Measurements from ENCODE around the gene STK24. TPM values are rescaled to one million over a fixed set of nuclear protein-coding genes. Genes with fewer than 3 reads are reported as not detected.
A peak's percentile ranks its signal among the peaks of the same experiment; 100 is the strongest.

The STK24 gene
- total RNA-seq, 1 donor from 2014 or later: 94.6 TPM

DNA sequence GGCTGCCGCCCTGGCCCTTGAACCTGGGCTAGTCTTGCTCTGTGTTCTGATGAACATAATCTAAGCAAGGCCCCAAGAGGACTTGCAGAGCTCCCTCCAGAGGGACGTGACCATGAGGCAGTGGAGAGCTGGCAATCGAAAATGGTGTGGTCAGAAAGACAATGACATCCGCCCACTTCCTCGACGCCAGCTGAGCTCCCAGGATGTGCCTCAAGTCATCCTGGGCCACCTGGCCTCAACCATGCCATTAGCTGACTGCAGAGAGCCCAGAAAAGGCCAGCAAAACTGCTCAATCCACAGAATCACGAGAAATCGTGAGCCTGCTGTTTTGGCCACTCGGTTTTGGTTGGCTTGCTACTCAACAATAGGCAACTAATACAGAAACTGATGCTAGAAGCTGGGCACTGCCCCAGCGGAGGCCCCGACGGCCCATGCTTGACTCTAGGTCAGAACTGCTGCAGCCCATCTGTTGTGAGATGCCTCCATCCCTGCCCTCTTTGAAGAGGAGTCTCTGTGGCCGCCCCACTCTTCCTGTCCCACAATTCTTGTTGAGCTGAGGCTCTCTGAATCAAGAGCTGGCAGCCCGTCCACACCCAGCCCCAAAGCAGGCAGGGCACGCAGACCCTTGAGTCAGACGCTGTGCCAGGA is 53.3 kb downstream of the STK24 start:
- intact Hi-C loops (cut with DNase I): no loop called here
- DNase-seq (peak; percentile 47), ATAC-seq (no peak)
- TF ChIP-seq, protein P1, sequence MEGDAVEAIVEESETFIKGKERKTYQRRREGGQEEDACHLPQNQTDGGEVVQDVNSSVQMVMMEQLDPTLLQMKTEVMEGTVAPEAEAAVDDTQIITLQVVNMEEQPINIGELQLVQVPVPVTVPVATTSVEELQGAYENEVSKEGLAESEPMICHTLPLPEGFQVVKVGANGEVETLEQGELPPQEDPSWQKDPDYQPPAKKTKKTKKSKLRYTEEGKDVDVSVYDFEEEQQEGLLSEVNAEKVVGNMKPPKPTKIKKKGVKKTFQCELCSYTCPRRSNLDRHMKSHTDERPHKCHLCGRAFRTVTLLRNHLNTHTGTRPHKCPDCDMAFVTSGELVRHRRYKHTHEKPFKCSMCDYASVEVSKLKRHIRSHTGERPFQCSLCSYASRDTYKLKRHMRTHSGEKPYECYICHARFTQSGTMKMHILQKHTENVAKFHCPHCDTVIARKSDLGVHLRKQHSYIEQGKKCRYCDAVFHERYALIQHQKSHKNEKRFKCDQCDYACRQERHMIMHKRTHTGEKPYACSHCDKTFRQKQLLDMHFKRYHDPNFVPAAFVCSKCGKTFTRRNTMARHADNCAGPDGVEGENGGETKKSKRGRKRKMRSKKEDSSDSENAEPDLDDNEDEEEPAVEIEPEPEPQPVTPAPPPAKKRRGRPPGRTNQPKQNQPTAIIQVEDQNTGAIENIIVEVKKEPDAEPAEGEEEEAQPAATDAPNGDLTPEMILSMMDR (IDR thresholded peaks at IDR 0.05): no peak
- Histone ChIP-seq H3K36me3 (peaks cover 4% of the 10 kb centered on the region), H3K27me3 (no peaks in the 10 kb centered on the region), H3K9me3 (no peaks in the 10 kb centered on the region), H3K4me3 (no peak overlapping the region), H3K27ac (no peak overlapping the region), H3K4me1 (peaks cover 46% of the 10 kb centered on the region)

GRCh38 chr13:98522371-98522770 is 54.5 kb downstream of the STK24 start:
- Histone ChIP-seq H3K36me3 (peaks cover 6% of the 10 kb centered on the region), H3K27ac (no peak overlapping the region), H3K27me3 (no peaks in the 10 kb centered on the region), H3K9me3 (no peaks in the 10 kb centered on the region), H3K4me1 (peaks cover 46% of the 10 kb centered on the region), H3K4me3 (no peak overlapping the region)
- no peak for ATAC-seq
- peak; percentile 26 for DNase-seq
- intact Hi-C loops (cut with DNase I): no loop called here
- TF ChIP-seq, protein P1 (IDR thresholded peaks at IDR 0.05): no peak

DNA sequence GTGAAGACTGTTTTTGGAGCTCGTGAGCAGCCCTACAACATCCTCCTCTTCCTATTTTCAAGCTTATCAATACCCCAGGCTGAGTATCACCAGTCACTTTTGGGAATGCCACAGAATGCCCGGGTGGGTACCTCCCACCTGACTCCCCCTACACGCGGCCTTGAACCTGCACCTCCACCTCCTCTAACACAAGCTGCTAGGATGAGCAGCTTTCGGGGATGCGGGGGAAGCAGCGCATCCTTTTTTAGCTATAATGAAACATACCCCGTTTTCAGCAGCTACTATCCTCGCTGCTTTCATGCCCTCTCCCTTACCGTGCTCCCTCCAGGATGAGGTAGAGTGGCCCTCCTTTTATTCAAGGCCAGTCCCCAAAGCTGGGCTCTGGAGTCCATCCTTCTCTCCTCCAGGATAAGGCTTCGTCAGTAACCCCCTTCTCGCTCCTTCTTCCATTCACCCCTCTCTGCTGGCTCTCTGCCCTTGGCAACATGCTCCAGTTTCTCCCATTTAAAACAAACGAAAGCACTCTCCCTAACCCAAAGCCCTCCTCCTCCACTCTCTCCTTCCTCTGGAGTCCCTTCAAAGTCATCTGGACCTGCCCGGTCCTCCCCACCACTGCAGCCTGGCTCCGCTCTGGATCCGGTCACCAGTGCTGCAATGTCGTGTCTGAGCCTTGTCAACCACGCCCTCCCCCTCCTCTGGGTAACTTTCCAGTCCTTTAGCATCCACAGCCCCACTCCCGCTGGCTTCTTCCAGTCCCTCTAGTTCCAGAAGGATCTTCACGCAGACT is 55.3 kb downstream of the STK24 start:
- no peak overlapping the region for H3K27ac ChIP-seq
- peaks cover 46% of the 10 kb centered on the region for H3K4me1 ChIP-seq
- peak; percentile 39 for DNase-seq

GRCh38 chr13:98520674-98521449 is 56.0 kb downstream of the STK24 start:
- DNase-seq: peak; percentile 55
- ATAC-seq: no peak
- no peak overlapping the region for H3K27ac ChIP-seq
- TF ChIP-seq, protein P1 (IDR thresholded peaks at IDR 0.05): no peak
- intact Hi-C loops (cut with DNase I): no loop called here
- H3K4me1 ChIP-seq: peaks cover 45% of the 10 kb centered on the region
- no peak overlapping the region for H3K4me3 ChIP-seq
- no peaks in the 10 kb centered on the region for H3K9me3 ChIP-seq
- H3K27me3 ChIP-seq: no peaks in the 10 kb centered on the region
- peaks cover 6% of the 10 kb centered on the region for H3K36me3 ChIP-seq

More for the DNA sequence above, 55.3 kb downstream of the STK24 start:
- no peak for ATAC-seq
- Histone ChIP-seq H3K27me3 (no peaks in the 10 kb centered on the region), H3K36me3 (peaks cover 6% of the 10 kb centered on the region), H3K4me3 (no peak overlapping the region), H3K9me3 (no peaks in the 10 kb centered on the region)
- intact Hi-C loops (cut with DNase I): no loop called here
- TF ChIP-seq, protein P1 (IDR thresholded peaks at IDR 0.05): no peak

DNA sequence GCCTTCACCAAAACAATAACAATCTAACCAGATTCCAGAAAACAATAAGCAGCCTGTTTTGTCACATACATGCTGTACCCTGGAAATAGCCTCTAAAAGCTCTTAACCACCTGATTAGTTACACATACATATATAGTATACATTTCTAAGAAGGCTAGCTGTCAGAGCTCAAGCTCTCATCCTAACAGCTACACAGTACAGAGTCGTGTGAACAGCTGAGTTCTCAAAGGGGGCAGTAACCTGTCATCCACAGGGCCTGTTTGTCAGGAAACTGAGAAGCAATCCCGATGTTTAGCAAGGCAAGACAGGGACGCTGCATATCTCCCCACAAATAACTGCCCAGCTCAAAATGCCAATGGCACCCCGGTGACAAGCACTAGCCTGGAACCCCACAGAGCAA is 56.9 kb downstream of the STK24 start:
- TF ChIP-seq, protein P1 (IDR thresholded peaks at IDR 0.05): no peak
- H3K27me3 ChIP-seq: no peaks in the 10 kb centered on the region
- H3K4me3 ChIP-seq: no peak overlapping the region
- no peak for ATAC-seq
- intact Hi-C loops (cut with DNase I): no loop called here
- no peaks in the 10 kb centered on the region for H3K9me3 ChIP-seq
- no peak overlapping the region for H3K27ac ChIP-seq
- no peak for DNase-seq
- peaks cover 36% of the 10 kb centered on the region for H3K4me1 ChIP-seq
- peaks cover 6% of the 10 kb centered on the region for H3K36me3 ChIP-seq

Measured in upper lobe of right lung (tissue), 1 donor.